Erythroblast (primary cell): ENCODE measurements around the gene PBX1.

Experiments
- DNase-seq, 2 experiments: peaks; one replicate each; lab custom pipeline; 2025; lab: John Stamatoyannopoulos, UW
- GATA1 ChIP-seq: IDR thresholded peaks from 2 replicates; pipeline ENCODE4 v1.6.1; 2011; ENCODE audit warnings: low read depth, mild to moderate bottlenecking, control low read depth, low read length, moderate library complexity
- POLR2A ChIP-seq: IDR thresholded peaks from 2 replicates; pipeline ENCODE4 v1.6.1; 2011; ENCODE audit warnings: mild to moderate bottlenecking, low read length

Gene PBX1

DNA sequence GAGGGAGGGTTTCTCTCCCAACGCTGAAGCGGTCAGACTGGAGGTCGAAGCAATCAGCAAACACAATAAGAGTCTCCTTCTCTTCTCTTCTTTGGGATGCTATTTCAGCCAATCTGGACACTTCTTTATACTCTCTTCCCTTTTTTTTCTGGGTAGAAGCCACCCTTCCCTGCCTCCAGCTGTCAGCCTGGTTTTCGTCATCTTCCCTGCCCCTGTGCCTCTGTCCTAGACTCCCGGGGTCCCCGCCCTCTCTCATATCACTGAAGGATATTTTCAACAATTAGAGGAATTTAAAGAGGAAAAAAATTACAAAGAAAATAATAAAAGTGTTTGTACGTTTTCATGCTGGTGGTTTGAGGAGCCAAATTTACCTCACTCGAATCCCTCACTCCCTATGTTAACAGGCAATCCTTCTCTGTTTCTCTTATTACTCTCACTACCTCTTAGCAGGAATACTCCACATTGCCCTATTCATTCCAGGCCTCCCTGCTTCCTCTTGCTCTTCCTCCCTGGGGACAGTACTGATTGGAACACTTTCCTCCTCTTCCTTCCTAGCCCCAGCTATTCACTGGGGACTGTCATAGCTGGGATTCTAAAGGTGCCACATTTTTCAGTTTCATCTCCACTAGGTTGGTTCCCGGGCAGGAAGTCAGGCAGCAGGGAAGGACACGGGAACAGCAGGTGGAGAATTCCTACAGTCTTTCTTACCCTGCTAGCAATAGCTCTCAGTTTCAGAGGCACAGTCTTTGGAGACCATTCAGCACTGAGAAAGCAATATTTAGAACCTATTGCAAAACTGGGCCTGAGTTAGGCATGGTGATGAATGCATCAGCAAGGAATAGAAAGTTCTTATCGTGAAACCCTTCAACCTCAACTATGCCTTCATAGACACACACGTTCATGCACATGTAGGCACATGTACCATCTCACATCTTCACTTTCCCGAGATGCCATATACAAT lies 288.0 kb downstream of the PBX1 start:
- DNase-seq, result no peak
- TF ChIP-seq POLR2A (no peak), GATA1 (no peak)

DNA sequence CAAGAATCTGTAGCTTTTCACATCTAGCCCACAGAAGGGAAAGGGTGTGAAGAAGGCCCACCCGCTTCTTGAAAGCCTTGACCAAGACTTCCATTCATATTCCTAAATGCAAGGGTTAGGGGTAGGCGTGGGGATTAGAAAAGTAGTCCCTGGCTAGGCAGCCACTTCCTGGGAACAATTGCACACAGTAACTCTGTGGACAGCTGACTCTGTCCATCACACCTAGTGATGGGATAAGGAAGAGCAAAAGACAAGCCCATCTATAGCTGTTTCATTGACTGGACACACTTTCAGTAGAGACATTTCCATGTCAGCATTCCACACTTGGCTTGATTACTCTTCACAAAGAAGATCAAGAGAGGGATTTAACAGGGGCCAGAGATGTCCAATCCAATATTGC lies 294.2 kb downstream of the PBX1 start:
- no peak for DNase-seq

DNA sequence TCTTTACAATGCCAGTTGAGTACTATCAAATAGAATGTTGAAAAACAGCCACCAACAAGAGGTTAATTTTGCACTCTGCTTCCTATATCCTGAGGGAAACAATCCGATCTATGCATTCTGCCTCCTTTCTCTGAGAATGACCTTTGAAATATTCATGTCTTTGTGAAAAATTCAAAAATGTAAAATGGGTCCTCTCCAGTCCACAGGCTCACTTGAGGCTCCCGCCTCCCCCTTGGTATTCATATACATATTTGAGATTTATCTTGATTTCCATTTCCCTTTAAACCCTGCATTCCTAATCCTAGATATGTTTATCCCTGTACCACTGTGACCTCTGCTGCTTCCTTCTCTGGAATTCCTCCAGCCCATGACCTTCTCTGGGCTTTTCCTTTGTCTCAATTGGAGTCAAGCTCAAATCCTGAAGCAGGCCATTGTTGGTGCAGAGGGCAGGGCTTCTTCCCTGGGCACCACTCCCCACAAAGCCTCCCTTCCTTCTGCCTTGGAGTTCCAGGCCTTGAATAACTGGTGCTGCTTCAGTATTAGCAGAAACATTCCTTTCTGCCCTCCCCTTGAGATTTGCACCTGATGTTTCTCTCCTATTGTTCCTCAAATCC lies 296.8 kb downstream of the PBX1 start:
- TF ChIP-seq GATA1, result no peak
- no peak for TF ChIP-seq POLR2A
- DNase-seq, result no peak

More for the DNA sequence above, 294.2 kb downstream of the PBX1 start:
- TF ChIP-seq POLR2A (no peak), GATA1 (no peak)

DNA sequence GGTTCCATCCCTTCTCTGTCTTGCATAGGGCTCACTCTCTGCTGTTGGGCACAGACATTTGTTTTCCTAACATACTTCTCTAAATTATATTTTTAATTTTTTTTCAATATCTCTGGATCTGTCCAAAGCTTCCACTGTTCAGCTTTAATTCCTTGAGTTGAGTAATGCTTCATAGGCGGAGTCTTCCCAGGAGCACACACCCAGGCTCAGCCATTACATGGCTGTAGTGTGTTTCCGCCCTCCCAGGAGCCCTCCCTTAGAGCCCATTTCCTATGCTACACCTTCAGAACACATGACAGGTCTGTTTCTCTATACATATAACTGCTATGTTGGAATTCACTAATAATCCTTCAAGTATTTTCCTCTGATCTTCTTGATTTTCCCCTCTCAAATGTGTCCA lies 297.4 kb downstream of the PBX1 start:
- DNase-seq, result no peak
- TF ChIP-seq GATA1, result no peak

DNA sequence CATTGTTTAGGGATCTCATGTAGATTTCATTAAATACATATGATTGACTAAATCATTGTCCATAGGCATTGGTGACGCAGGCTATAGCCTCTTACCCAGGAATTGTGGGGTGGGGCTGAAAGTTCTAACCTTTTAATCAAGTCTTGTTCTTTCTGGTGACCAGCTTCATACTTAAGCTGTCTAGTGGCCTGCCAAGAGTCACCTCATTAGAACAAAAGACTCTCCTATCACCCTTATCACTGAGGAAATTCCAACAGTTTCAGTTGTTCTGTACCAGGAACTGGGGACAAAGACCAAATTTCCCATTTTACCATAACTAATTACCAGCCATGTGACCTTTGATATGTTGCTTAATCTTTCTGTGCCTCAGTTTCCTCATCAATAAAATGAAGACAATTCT lies 298.5 kb downstream of the PBX1 start:
- DNase-seq, result no peak
- TF ChIP-seq GATA1 (no peak), POLR2A (no peak)

DNA sequence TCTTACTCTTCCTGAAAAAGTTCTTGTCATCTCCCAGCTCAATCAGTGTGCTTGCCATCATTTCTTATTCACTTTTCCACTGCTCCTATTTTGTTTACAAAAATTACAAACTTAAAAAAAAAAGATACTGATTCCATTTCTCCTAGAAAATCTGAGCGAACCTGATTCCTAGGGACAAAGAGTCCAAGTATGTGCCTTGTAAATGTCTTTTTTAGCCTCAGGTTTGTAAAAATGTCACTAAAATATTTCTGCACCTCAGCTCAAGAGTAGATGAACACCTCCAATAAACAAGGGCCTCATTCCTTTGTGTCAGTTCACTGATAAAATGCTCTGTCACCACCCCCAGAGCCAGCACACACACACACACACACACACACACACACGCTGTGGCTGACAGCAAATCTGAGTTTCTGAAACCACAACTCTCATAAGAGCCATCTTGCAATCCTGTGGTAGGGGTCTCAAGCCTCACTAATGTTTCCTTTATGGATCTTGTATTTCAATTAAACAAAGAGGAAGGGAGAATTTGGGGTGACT lies 299.2 kb downstream of the PBX1 start:
- no peak for TF ChIP-seq POLR2A
- TF ChIP-seq GATA1, result no peak
- DNase-seq, result no peak

DNA sequence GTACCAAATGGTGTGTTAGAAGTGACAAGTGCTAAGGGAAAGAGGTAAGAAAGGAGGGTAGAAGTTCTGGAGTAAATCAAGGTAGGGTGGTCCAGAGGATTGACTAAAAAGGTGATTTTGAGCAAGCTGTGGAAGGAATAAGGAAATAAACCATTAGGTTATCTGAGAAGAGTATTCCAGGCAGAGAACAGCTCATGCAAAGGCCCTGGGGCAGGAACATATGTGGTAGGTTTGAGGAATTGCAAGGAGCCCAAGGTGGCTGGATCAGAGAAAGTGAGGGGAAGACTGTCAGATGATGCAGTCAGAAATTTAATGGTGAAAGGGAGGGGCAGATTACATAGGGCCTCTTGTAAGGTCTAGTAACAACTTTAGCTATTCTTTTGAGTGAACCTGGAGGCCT lies 302.6 kb downstream of the PBX1 start:
- no peak for TF ChIP-seq GATA1
- DNase-seq, result no peak

DNA sequence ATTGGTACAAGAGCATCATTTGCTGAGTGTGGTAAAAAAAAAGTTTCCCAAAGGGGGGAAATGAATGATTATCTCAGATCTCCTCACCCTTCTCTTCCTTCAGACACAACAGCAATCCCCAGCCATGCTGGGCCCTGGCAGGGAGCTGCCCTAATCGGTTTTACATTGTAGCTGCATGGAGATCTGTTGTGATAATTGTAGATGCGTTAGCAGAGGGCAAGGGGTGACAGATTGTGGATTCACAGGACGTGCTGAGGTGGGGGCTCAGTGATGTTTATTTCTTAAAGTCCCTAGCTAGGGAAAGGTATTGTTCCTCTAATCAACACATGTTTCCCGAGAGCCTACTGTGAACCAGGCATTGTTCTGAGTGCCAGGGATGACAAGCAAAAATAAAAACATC lies 304.1 kb downstream of the PBX1 start:
- no peak for DNase-seq
- no peak for TF ChIP-seq POLR2A
- TF ChIP-seq GATA1, result no peak

DNA sequence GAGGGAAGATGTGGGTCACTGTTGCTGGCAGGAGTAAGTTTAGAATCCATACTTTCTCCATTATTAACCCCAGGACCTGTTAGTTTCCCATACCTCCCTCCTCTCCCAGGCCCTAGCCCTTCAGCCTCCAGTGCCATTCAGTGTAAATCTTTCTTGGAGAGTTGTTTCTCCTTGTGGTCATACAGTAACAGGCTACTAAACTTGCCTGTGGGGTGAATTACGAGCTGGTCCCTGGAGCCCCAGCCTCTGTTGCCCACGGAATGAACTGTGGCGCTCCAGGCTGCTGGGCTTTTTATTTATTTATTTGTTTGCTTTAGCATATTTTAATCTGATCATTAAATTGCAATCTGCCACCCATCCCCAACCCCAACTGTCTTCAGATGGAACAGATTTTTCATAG lies 305.2 kb downstream of the PBX1 start:
- TF ChIP-seq GATA1, result no peak
- no peak for TF ChIP-seq POLR2A
- no peak for DNase-seq

DNA sequence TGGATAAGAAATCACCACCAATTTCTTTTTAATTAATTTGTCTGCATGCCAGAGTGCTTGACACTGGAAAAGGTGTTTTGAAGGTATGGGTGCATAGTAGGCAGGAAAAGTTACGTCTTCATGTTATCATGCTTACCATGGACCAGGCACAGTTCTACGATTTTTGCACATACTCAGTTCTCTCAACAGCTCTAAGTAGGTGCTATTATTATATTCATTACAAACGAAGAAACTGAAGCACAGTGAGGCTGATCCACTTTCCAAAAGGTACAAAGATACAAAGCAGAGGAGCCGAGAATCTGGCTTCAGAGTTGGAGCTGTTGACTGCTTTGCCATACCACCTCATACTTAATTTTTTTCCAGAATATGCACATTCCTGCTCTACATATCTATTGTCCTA lies 306.4 kb downstream of the PBX1 start:
- TF ChIP-seq GATA1 (no peak), POLR2A (no peak)
- DNase-seq, result no peak

DNA sequence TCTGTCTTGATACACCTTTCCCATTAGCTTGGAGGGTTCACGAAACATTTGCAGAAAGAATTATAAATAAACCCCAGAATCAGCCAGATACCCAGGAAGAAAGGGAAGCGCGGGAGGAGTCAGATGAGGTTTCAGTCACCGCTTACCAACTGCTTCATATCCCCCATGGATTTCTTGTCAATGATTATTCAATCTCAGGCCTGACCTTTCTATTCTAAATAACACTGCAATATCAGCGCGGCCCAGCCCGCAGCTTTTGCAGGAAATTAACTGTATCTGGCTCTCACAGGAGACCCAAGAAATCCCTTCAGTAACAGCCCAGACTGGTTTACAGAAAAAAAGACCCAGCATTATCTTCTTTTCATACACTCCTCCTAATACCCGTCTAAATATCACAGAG lies 308.6 kb downstream of the PBX1 start:
- TF ChIP-seq GATA1, result no peak
- no peak for TF ChIP-seq POLR2A
- no peak for DNase-seq

DNA sequence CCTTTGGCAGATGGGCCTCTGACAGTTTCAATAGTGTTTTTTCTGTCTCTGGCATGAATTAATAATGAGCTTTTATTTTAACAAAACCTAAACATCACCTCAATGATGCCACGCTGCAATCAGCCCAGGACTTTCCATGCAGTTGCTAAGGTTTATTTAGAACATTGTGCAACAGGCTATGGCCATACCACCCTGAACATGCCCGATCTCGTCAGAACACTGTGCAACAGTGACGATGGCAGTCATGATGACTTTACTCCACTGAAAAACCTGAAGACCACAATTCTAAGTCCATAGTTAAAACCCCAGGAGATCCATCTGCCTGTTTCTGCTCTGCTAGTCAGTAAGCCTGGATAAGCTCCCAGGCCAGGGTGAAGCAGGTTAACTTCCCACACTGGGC lies 310.0 kb downstream of the PBX1 start:
- no peak for TF ChIP-seq GATA1
- TF ChIP-seq POLR2A, result no peak
- no peak for DNase-seq

DNA sequence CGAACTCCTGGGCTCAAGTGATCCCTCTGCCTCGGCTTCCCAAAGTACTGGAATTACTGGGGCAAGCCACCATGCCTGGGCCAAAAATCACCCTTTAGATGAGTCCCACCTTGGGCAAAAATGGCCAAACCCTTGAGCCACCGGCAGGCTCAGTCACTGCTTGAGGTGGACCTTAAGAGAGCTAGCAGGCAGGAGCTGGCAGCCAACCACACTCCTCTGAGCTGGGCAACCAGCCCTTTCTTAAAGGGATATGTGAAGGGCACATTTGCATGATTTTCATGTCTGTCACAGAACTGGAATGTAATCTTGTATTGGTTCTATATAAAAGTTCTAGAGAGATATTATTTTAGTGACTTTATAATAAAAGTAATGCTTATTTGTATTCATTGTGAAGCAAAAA lies 316.5 kb downstream of the PBX1 start:
- TF ChIP-seq GATA1 (no peak), POLR2A (no peak)
- no peak for DNase-seq

DNA sequence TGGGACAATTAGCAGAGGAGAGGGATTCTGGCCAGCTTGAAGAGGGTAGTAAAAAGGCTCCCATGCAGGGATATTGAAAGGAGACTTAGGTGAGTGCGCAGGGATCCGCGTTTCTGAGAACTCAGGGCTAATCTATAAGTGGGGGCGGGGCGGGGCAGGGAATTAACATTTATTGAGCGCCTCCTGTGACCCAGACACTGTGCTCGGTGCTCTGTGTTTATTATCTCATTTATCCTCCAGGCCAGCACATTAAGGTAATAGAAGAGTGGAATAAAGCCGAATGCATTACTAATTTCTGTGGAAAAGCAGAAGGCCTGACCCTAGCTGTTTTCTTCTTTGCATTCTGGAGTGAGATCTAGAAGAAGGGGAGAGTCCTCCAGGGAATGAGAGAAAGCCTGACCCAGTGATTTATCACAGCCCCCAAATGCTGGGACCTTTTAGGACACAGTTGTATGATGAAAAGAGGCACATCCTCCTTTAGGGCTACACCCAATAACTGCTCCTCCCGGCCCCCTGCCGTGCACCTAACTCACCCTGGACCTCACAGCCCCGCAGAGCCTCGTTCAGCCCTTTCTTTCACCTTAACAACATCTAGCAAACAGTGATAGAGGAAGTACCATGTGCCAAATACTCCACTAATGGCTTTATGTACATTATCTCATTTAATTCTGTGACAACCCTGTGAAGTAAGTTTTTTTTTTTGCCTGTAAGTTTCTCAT lies 317.6 kb downstream of the PBX1 start:
- no peak for DNase-seq
- TF ChIP-seq GATA1 (no peak), POLR2A (no peak)
